Fibroblast of skin of right biceps (primary cell): Measurements from ENCODE around the gene RRAGC.

Experiments used
- DNase-seq: peaks from one replicate; pipeline ENCODE4 v3.0.0-alpha.2; 2013

Gene RRAGC, protein sequence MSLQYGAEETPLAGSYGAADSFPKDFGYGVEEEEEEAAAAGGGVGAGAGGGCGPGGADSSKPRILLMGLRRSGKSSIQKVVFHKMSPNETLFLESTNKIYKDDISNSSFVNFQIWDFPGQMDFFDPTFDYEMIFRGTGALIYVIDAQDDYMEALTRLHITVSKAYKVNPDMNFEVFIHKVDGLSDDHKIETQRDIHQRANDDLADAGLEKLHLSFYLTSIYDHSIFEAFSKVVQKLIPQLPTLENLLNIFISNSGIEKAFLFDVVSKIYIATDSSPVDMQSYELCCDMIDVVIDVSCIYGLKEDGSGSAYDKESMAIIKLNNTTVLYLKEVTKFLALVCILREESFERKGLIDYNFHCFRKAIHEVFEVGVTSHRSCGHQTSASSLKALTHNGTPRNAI

GRCh38 chr1:38859561-38860453 is at the start of gene RRAGC:
RRAGC (minus strand) TSS chr1:38859772; CDS start chr1:38859646, 126 bp downstream.
- peak; percentile 99 for DNase-seq

GRCh38 chr1:38908821-38909220 is 49.2 kb upstream of the RRAGC start:
- DNase-seq: no peak

DNA sequence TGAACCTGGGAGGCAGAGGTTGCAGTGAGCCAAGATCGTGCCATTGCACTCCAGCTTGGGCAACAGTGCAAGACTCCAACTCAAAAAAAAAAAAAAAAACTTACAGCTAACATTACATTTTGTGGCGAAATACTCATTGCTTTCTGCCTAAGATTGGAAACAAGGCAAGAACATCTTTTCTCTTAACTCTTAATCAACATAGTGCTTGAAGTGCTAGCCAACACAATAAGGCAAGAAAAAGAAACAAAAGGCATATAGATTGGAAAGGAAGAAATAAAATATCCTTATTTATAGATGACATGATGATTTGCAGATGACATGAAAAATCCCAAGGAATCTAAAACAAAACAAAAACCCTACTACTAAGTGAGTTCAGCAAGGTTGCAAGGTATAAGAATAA is 46.4 kb upstream of the RRAGC start:
- DNase-seq: no peak

GRCh38 chr1:38899560-38899959 is 40.0 kb upstream of the RRAGC start:
- no peak for DNase-seq

DNA sequence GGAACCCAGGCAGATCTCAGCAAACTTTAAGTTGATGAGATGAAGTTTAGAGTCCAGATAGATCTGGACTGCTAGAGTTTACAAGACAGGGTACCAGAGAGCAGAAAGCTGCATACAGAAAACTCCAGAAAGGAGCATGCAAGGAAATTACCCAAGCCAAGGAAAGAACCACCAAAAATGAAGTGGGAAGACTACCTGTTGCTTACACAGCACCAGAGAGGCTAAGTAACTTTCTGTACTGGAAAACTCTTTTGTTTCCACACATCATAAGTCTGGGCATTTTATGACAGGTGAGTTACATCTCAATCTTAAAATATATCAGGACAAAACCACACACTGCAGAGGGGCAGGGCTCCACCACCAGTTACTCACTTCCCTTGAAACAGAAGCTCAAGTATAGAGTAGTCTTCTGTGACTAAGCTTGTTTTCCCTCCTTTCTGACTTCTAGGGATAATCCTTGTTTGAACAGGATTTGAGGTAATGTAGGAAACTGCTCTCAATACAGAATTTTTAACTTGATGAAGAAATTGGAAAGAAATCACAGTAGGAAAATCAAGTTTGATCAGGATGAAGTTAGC is 39.2 kb upstream of the RRAGC start:
- peak; percentile 35 for DNase-seq

- DNase-seq: no peak
Observed at GRCh38 chr1:38896169-38896568, 36.6 kb upstream of the RRAGC start.

GRCh38 chr1:38892976-38893375 is 33.4 kb upstream of the RRAGC start:
- peak; percentile 14 for DNase-seq

- peak; percentile 3 for DNase-seq
Observed at GRCh38 chr1:38891753-38892152, 32.2 kb upstream of the RRAGC start.

GRCh38 chr1:38889589-38889988 is 30.0 kb upstream of the RRAGC start:
- DNase-seq: no peak

DNA sequence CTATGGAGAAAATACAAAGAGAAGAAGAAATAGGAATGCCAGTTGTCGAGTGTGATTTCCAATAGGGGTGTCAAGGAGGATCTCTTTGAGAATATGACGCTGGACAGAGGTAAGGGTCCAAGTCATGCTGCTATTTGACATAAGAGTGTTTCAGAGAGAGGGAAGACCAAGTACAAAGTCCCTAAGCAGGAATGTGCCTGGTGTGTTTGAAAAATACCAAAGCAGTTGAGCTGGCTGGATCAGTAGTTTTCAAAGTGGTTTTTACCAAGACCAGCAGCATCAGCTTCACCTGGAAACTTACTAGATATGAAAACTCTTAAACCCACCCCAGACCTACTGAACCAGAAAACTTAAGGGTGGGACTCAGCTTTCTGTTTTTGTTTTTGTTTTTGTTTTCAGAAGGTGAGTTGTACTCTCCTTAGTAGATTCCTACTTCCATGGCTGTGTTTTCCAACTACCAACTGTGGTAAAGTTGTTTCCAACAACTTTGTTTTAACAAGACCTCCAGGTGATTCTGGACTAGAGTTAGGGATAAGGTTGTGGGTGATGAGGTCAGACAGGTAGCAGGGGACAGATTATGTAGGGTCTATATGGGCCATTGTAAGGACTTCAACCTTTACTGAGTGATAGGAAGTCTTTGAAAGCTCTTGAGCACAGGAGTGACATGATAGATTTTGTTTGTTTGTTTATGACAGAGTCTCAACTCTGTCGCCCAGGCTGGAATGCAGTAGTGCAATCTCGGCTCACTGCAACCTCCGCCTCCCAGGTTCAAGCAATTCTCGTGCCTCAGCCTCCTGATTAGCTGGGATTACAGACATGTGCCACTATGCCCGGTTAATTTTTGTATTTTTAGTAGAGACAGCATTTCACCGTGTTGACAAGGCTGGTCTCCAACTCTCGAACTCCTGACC is 29.1 kb upstream of the RRAGC start:
- DNase-seq: no peak

GRCh38 chr1:38885092-38885491 is 25.5 kb upstream of the RRAGC start:
- DNase-seq: no peak

GRCh38 chr1:38881487-38881886 is 21.9 kb upstream of the RRAGC start, which contains the start of gene GJA9:
GJA9 (minus strand) TSS chr1:38881587; CDS start chr1:38876098, 5,489 bp downstream.
- DNase-seq: no peak

- no peak for DNase-seq
Observed at GRCh38 chr1:38875811-38876210, 16.2 kb upstream of the RRAGC start.

DNA sequence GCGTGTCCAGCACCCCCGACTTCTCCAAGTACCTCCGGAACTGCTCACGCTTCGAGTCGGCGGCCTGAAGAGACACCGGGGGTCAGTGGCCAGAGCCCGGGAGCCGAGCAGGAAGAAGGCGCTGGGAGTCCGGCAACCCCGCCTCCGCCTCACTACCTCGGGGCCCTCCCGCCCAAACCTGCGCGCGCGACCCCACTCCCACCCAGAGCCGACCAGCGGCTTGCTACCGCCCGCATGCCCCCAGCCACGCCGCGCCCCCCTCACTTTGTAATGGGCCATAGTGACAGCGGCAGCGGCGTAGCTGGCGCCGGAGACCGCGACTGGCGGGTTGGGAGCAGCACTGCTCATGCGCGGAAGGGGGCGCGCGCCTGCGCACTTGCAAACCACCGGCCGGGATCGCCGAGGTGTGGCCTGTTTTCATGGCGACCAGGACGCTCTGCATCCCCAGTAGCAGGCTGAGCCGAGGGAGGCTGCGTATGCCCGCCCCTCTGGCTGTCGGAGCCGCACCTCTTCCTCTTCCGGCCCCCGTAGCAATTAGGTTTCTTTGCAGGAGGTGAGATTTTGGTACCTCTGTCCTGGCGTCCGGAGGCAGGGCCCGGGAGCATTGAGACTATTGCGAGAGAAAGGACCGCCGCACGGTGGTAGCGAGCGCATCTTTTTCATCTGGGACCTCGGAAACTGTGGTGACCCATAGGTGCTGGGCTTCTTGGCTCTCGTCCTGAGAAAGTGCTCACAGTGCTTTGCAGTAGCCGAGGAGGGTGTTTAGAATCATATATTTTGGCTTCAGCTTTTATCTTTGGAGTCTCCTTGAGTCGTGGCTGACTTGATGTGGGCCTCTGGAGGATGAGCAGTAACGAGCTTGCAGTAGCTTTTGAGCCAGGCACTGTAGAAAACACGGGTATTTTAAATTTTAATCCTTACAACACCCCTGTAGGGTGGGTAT is 13.7 kb upstream of the RRAGC start, which contains the start of gene MYCBP:
Gene MYCBP, minus strand, starts transcription at position 322 of the 943 bp plus-strand sequence. Its CDS starts 43 bp downstream, at position 279.
- peak; percentile 94 for DNase-seq

DNA sequence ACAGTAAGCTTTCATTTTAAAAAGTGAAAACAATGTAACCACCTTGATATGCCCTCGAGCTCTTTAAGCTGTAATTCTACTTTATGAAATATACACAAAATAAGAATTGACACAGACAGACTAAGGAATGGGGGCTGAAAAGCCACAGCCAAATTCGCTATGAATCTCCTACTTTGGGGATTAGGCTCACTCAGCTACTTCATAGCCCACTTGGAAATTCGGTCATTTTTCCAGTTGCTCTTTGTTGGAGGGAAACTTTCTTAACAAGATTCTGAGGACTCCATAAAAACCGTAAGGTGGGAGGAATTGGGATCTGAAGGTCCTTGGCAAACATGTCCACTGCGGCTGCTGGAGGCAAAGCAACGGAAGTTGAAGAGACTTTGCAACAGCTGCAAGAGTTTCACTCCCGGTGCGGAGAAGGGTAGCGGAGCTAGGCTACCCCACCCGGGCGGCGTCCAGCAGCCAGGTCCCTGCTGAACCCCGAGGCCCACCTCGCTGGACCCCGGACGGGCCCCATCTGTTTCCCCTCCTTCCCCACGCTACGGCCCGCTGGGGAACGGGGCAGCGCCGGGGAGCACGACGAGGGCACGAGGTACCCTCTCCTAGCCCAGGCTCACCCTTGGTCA is 12.9 kb upstream of the RRAGC start:
- peak; percentile 16 for DNase-seq

DNA sequence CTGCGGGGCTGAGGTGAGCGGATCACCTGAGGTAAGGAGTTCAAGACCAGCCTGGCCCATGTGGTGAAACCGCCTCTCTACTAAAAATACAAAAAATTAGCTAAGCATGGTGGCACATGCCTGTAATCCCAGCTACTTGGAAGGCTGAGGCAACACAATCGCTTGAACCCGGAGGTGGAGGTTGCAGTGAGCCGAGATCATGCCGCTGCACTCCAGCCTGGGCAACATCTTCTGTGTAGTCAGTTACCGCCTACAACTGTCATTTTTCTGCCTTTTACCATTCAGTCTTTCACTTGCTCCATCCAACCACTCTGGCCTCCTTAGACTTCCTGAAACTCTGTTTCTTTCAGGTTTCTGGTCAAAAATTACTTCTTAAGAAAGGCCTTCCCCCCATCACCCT is 11.4 kb upstream of the RRAGC start:
- DNase-seq: no peak

GRCh38 chr1:38867208-38867607 is 7.6 kb upstream of the RRAGC start:
- no peak for DNase-seq

GRCh38 chr1:38865112-38865715 is 5.6 kb upstream of the RRAGC start:
- no peak for DNase-seq

- DNase-seq: no peak
Observed at GRCh38 chr1:38860454-38860795, 853 bp upstream of the RRAGC start.
